GM12878 (cell line): ENCODE data around the gene TRHDE. TPM values are rescaled to one million over a fixed set of nuclear protein-coding genes. Genes with fewer than 3 reads are reported as not detected.

Experiments
- ATAC-seq: fragments of 200-7000 bp; cut with Tn5 transposase; 3 replicates; pipeline ENCODE4 v1.9.1; 2020; ENCODE audit warnings: mild to moderate bottlenecking, moderate library complexity
- BruUV-seq: library from RNA; stranded (reverse); fragments of 400-500 nt; replicated peaks from 2 replicates; lab custom pipeline; 2021; lab: Mats Ljungman, UMichigan
- CTCF ChIA-PET: fragments of 300-600 bp; sonication (Branson Sonifier 250); formaldehyde crosslinking; extraction: SDS; loops from one replicate; lab custom pipeline; 2021; ENCODE audit warnings: inconsistent platforms; lab: Yijun Ruan, JAX
- POLR2A ChIA-PET: fragments of 350-600 bp; formaldehyde crosslinking; extraction: SDS; loops from one replicate; lab custom pipeline; 2021; ENCODE audit warnings: inconsistent platforms; lab: Charles Lee
- RAD21 ChIA-PET: fragments of 300-600 bp; sonication (Branson Sonifier 250); formaldehyde crosslinking; loops from one replicate; lab custom pipeline; 2023; ENCODE audit warnings: antibody characterized with exemption; ENCODE audit not compliant: unreplicated experiment; lab: Charles Lee
- SMC1A ChIA-PET: fragments of 300-600 bp; sonication (Branson Sonifier 250); formaldehyde crosslinking; loops from one replicate; lab custom pipeline; 2023; ENCODE audit not compliant: unreplicated experiment, uncharacterized antibody; lab: Charles Lee
- DNase-seq: peaks from one replicate; pipeline ENCODE4 v3.0.0-alpha.2; 2011; ENCODE audit warnings: low read depth, low spot score
- FAIRE-seq: peaks from 3 replicates; lab custom pipeline; 2011; peaks lifted over from hg19 to GRCh38; lab: Jason Lieb, UNC
- H2AFZ ChIP-seq: 2 replicates; pipeline ENCODE4 v1.6.0; 2011; ENCODE audit warnings: low read depth, low read length, control low read depth; ENCODE audit not compliant: control insufficient read depth
- H3K27ac ChIP-seq: 2 replicates; pipeline ENCODE4 v1.5.1; 2011; ENCODE audit warnings: control low read depth; ENCODE audit not compliant: control insufficient read depth, insufficient read depth
- H3K27me3 ChIP-seq, 2 experiments: replicated peaks in 1 of 2; 2 replicates each; pipeline versions ENCODE4 v1.6.0 to v1.6.1; 2011; ENCODE audit warnings: low read length in 1 of 2; ENCODE audit not compliant: control insufficient read depth in 2 of 2, insufficient read depth in 2 of 2
- H3K36me3 ChIP-seq, 2 experiments: 2 replicates each; pipeline ENCODE4 v1.5.1; 2011; ENCODE audit warnings: low read length in 1 of 2; ENCODE audit not compliant: control insufficient read depth in 2 of 2, insufficient read depth in 2 of 2
- H3K4me1 ChIP-seq: 2 replicates; pipeline ENCODE4 v1.6.1; 2011; ENCODE audit warnings: mild to moderate bottlenecking, low read length, moderate library complexity, mixed read lengths; ENCODE audit not compliant: control insufficient read depth, insufficient read depth
- H3K4me2 ChIP-seq: 2 replicates; pipeline ENCODE4 v1.6.0; 2011; ENCODE audit warnings: control low read depth; ENCODE audit not compliant: control insufficient read depth, insufficient read depth
- H3K4me3 ChIP-seq: fragments of 200-600 bp; sonication (generic); 2 replicates; pipeline ENCODE4 v1.5.1; 2016
- H3K79me2 ChIP-seq: 2 replicates; pipeline ENCODE4 v1.6.0; 2011; ENCODE audit warnings: low read length; ENCODE audit not compliant: control insufficient read depth, insufficient read depth
- H3K9ac ChIP-seq: 2 replicates; pipeline ENCODE4 v1.8.0; 2011; ENCODE audit warnings: low read length, control low read depth, mixed read lengths; ENCODE audit not compliant: control insufficient read depth, insufficient read depth
- H3K9me3 ChIP-seq: replicated peaks from 3 replicates; pipeline ENCODE4 v1.5.1; 2011; ENCODE audit warnings: mild to moderate bottlenecking, low read length; ENCODE audit not compliant: control insufficient read depth, insufficient read depth
- H4K20me1 ChIP-seq: 2 replicates; pipeline ENCODE4 v1.6.0; 2011; ENCODE audit not compliant: control insufficient read depth, insufficient read depth
- ASH2L ChIP-seq: fragments of 300-600, 200-600 bp; sonication (generic); IDR thresholded peaks from 2 replicates; pipeline ENCODE4 v1.6.1; 2017; ENCODE audit warnings: low read depth, mild to moderate bottlenecking, borderline replicate concordance
- BCLAF1 ChIP-seq: fragments of 450-650 bp; IDR thresholded peaks from 2 replicates; pipeline ENCODE4 v1.6.1; 2017; ENCODE audit warnings: antibody characterized with exemption, mild to moderate bottlenecking, moderate library complexity
- CUX1 ChIP-seq: IDR thresholded peaks from 2 replicates; pipeline ENCODE4 v1.6.1; 2012; ENCODE audit warnings: improper control_type of control experiment, low read depth, low read length; ENCODE audit not compliant: insufficient replicate concordance
- EP300 ChIP-seq, 2 experiments: fragments of 150-350 bp in 1 of 2; IDR thresholded peaks; 2 replicates each; pipeline ENCODE4 v1.6.1; 2011 to 2012; ENCODE audit warnings: low read depth in 2 of 2, low read length in 2 of 2, borderline replicate concordance in 1 of 2, improper control_type of control experiment in 1 of 2, inconsistent platforms in 1 of 2; ENCODE audit not compliant: control insufficient read depth in 1 of 2
- EZH2 ChIP-seq: IDR thresholded peaks from 2 replicates; pipeline ENCODE4 v1.6.1; 2012; ENCODE audit warnings: low read depth, mild to moderate bottlenecking, control low read depth, inconsistent platforms, low read length, borderline replicate concordance; ENCODE audit not compliant: control insufficient read depth
- HCFC1 ChIP-seq: fragments of 150-350 bp; IDR thresholded peaks from 2 replicates; pipeline ENCODE4 v1.6.1; 2014; ENCODE audit warnings: low read length
- PBX3 ChIP-seq: IDR thresholded peaks from 2 replicates; pipeline ENCODE4 v1.6.1; 2011; ENCODE audit warnings: mild to moderate bottlenecking, low read depth, low read length, moderate library complexity; ENCODE audit not compliant: insufficient replicate concordance
- RELB ChIP-seq: fragments of 450-650 bp; IDR thresholded peaks from 2 replicates; pipeline ENCODE4 v1.6.1; 2017; ENCODE audit warnings: low read depth, mild to moderate bottlenecking, moderate library complexity
- SUZ12 ChIP-seq: fragments of 200-600 bp; sonication (generic); IDR thresholded peaks from one replicate; pipeline ENCODE4 v1.6.1; 2018; ENCODE audit warnings: antibody characterized with exemption, mild to moderate bottlenecking; ENCODE audit not compliant: unreplicated experiment
- USF1 ChIP-seq: IDR thresholded peaks from 2 replicates; pipeline ENCODE4 v1.6.1; 2011; ENCODE audit warnings: borderline replicate concordance, low read depth, mild to moderate bottlenecking, moderate library complexity, mixed read lengths, low read length; ENCODE audit not compliant: insufficient read depth; ENCODE audit errors: extremely low read length
- ZBED1 ChIP-seq: IDR thresholded peaks from 2 replicates; pipeline ENCODE4 v1.6.1; 2016; ENCODE audit warnings: borderline replicate concordance
- WGBS: methylation state at CpG from one replicate; pipeline ENCODE4 v1.1.6; 2016; ENCODE audit warnings: low lambda C conversion rate; ENCODE audit not compliant: insufficient replicate concordance, insufficient coverage; ENCODE audit errors: missing lambda C conversion rate; 5-methylcytosine and 5-hydroxymethylcytosine counted together
- in situ Hi-C: fragments of 300-500 bp; cut with MboI; formaldehyde crosslinking; loops from 9 replicates; pipeline ENCODE4 v1.14.3; 2018; ENCODE audit warnings: mixed read lengths
- intact Hi-C: fragments of 100-400 bp; cut with micrococcal nuclease; formaldehyde crosslinking; loops from one replicate; pipeline ENCODE4 v1.14.2; 2022; ENCODE audit not compliant: unreplicated experiment
- polyA plus RNA-seq, 11 experiments: library from polyadenylated mRNA; depleted of rRNA in 4 of 11; unstranded in 6 of 11; stranded (reverse) in 5 of 11; fragments of >200 nt; fragmentation: Nextera tagmentation in 4 of 11; fragmentation: Illumina TruSeq in 1 of 11; extraction: Ambion mirVana in 4 of 11; extraction: Trizol in 1 of 11; gene quantifications; 1 replicate in 1 of 11; 2 replicates in 10 of 11; pipeline versions ENCODE4 v1.2.1 to v1.2.3, GENCODE V29; 2011 to 2016; ENCODE audit warnings: inconsistent platforms in 2 of 11, missing spikeins in 2 of 11, low read depth in 1 of 11
- total RNA-seq, 4 experiments: library from RNA; depleted of rRNA in 3 of 4; stranded (reverse); fragments of >200 nt in 3 of 4; fragmentation: Illumina TruSeq in 1 of 4; extraction: Trizol in 1 of 4; gene quantifications; 2 replicates each; pipeline versions ENCODE4 v1.2.1 to v1.2.3, GENCODE V29; 2013 to 2021

The TRHDE gene
- total and polyA plus RNA-seq, 10 of the 15 experiments (the other 5 are each of a cell fraction or from before 2014, with no cell fraction given) = not detected

GRCh38 chr12:72368298-72368697, 96.1 kb downstream of the TRHDE start:
- ChIA-PET SMC1A (no interaction called here), RAD21 (no interaction called here), POLR2A (no interaction called here), CTCF (no interaction called here)
- FAIRE-seq = no peak
- Histone ChIP-seq H2AFZ (no peak overlapping the region), H3K9me3 (no peaks in the 10 kb centered on the region), H3K4me3 (no peak overlapping the region), H3K4me1 (no peaks in the 10 kb centered on the region), H3K27ac (no peak overlapping the region), H3K79me2 (no peaks in the 10 kb centered on the region), H3K27me3 (no peaks in the 10 kb centered on the region), H3K9ac (no peak overlapping the region), H4K20me1 (no peaks in the 10 kb centered on the region), H3K36me3 (no peaks in the 10 kb centered on the region), H3K4me2 (no peak overlapping the region)
- no peak for DNase-seq
- in situ Hi-C loops (no loop called here), intact Hi-C loops (no loop called here)
- ATAC-seq = no peak
- BruUV-seq = no TSS peak
- 0% methylated on average over 1 of the region's 1 CpG for WGBS
- no peak for TF ChIP-seq CUX1
- no peak for TF ChIP-seq PBX3
- no peak for TF ChIP-seq ZBED1
- TF ChIP-seq BCLAF1 = no peak
- TF ChIP-seq EZH2 = no peak
- no peak for TF ChIP-seq RELB
- TF ChIP-seq HCFC1 = no peak
- no peak for TF ChIP-seq SUZ12
- TF ChIP-seq EP300 (IDR thresholded peaks at IDR 0.05; ENCODE audit: borderline replicate concordance in 1 of 2, control insufficient read depth in 1 of 2, low read depth in 2 of 2, low read length in 2 of 2) = no peak
- no peak for TF ChIP-seq USF1
- no peak for TF ChIP-seq ASH2L
